HG02943 (cell line): ENCODE data around the gene LDLR.
"Not testable (repeated sequence)": the region's sequence is repeated elsewhere in the genome, so short reads cannot be mapped to it uniquely, and the experiment has no call there.

Source experiments
- ATAC-seq: cut with Tn5 transposase; IDR thresholded peaks from one replicate; pipeline ENCODE4 v1.9.1; 2021; ENCODE audit warnings: mild to moderate bottlenecking, low read depth, moderate library complexity; ENCODE audit not compliant: unreplicated experiment

The LDLR gene

DNA sequence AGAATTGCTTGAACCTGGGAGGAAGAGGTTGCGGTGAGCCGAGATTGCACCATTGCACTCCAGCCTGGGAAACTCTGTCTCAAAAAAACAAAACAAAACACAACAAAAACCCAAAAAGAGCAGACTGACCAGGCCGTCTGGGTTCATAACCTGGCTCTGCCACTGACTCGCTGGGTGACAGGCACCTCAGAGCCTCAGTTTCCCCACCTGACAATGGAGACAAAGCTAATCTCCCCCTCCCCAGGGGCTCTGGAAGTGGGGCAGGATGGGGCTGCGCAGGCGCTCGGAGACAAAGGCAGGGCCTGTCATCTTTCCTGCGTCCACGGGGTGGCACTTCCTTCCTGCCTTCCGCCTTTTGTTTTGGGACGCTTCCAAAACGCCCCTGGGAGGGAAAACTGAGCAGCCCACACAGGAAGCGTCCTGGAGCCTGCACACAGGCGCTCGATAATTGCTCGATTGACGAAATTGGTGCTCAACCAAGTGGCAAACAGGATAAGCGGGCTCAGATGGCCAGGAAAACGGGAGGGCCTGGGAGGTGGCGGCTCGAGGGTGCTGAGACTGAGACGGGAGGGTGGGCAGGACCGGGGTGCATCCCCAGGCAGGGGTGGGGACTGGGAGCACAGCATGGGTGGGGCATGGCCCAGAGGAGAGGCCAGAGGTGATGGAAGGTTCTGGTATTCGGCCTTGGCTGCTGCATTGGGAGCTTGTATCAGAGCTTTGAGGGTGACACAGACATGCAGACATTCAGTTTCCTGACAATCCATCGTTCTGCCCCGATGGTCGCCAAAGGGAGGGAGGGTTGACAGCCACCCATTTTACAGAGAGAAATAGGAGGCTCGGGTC is 48.5 kb downstream of the LDLR start:
- no peak for ATAC-seq

DNA sequence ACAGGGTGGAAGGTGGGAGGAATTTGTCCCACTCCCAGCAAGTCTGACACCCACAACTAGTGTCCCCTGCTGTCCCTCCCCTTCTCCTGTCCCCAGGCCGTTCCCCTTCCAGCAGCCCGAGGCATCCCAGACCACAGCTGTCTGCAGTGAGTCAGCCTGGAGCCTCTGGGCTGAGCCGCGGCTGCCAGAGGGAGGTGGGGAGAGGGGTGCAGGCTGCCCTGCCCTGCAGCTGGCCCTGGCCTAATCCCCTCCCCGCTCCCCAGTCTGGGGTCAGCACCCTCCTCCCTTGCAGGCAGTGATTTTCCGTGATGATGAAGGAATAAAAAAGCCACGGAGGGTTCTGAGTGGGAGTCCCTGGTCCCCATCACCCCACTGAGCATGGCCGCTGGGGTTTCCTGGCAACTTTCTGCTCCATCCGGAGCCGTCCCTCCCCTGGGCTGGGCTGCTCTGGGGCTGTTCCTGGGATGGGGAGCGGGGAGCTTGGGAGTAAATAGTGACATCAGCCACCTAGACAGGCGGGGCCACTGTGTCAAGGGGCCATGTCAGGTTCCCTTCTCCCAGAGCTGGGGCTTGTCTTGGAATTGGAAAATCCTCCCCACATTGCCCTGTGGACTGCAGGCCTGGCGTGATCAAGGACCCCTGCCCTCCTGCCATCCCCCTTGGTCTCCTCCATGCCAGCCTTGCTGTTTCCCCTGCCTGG is 49.5 kb downstream of the LDLR start:
- no peak for ATAC-seq

GRCh38 chr19:11140023-11140538 is 50.8 kb downstream of the LDLR start:
- not testable (repeated sequence) for ATAC-seq

DNA sequence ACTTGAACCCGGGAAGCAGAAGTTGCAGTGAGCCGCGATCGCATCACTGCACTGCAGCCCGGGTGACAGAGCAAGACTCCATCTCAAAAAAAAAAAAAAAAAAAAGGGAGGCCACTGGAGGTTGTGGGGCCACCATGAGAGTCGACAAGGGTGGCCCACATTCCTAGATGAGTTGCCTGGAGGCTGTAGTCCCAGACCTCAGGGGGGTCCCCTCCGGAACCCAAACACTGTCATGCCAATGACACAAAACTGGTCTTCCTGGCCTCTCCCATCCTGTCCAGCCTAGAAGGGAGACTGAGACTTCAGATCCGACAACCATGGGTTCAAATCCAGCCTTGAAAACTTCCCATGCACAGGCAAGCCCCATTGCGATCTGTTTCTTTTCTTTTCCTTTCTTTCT is 51.6 kb downstream of the LDLR start:
- ATAC-seq = no peak

DNA sequence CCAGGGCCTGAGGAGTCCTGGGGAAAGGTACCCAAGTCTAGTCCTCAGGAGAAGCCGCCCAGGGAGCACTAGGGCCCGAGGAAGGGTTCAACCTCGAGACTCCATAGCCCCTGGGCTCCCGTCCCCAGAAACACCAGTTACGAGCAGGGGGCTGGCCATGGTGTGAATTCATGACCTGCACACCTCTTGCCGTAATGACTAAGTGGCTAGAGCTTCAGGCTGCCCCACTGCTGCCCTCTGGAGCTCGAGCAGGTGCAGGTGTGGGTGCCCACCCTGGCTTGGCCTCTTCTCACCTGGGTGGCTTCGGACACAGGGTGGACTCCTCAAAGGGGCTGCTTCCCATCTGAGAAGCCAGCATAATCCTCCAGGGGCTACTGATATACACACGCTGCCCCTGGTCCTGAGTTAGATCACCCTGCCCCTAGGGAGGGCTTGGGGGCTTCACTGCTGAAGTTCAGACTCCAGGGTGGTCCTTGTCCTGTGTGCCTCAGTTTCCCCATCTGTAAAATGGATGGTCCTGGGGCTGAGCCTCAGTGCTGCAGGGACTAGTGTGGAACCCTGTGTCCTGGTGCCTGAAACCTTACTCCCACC is 52.8 kb downstream of the LDLR start:
- no peak for ATAC-seq

DNA sequence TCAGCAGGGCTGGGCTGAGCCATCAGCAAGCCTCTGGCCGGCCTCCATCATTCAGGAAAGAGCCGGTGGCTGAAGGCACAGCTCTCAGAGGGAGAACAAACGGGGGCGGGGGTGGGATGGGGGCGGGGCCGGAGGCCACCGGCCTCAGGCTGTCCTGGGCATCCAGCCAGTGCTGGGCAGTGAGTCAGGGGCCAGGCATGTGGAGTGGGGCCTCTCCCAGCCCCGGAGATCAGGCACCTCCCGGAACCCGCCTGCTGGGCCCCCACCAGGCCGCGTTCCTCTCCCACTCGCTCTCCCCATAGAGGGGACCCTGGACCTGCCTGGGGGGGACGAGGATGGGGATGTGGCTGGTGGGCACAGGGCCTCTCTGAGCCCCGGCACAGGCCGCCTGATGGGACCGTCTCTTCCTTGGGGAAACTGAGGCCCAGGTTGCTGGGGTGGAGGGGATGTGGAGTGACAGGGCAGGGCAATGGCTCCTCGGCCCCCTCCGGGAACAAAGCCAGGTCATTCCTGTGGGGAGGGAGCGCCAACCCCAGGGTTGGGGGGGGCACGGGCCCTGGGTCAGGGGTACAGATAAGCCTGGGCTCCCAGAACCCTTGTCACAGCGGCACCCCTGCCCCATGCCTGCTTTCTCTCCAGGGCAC is 53.4 kb downstream of the LDLR start:
- ATAC-seq = no peak

DNA sequence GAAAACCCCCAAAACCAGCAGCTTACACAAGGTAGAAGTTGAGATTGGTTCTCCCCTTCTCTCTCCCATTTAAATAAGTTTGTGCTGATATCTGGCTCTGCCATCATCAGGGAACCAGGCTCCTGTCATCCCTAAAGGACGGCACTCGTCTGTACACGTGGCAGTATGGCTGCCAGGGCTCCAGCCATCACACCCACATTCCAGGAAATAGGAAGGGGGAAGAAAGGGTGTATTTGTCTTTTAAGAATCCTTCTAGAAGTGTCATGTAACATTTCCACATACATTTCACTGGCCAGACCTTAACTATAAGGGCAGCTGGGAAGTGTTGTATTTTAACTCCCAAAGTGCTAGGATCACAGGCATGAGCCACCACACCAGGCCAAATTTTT is 56.3 kb downstream of the LDLR start:
- ATAC-seq = no peak

DNA sequence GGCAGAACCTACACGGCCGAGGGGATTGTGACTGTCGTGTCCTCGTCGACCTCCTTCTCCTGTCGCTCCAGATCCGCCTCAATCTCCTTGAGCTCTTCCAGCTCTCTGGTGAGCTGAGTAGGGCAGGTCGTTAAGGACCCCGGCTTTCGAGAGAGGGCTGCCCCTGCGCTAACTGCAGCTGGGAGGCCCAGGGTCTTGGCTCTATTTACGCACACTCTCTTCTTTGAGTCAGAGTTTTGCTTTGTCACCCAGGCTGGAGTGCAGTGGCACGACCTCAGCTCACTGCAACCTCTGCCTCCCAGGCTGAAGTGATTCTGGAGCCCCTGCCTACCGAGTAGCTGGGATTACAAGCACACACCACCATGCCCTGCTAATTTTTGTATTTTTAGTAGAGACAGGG is 58.7 kb downstream of the LDLR start:
- no peak for ATAC-seq

- no peak for ATAC-seq
These were observed 61.9 kb downstream of the LDLR start for GRCh38 chr19:11151181-11151580.

- no peak for ATAC-seq
These were observed 63.2 kb downstream of the LDLR start for GRCh38 chr19:11152318-11153062.

DNA sequence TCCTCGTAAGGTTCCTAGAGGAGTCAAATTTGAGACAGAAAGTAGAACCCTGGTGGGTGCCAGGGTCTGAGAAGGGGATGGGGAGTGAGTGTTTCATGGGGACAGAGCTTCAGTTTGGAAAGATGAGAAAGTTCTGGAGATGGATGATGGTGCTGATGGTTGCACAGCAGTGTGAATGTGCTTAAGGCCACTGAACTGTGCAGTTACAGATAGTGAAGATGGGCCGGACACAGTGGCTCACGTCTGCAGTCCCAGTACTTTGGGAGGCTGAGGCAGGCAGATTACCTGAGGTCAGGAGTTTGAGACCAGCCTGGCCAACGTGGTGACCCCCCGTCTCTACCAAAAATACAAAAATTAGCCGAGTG is 65.4 kb downstream of the LDLR start:
- no peak for ATAC-seq

GRCh38 chr19:11155373-11156120 is 66.3 kb downstream of the LDLR start, which contains the start of gene SPC24:
Gene SPC24 (minus strand): TSS chr19:11155782. CDS start chr19:11155776, 6 bp downstream.
- peak; percentile 95 for ATAC-seq

DNA sequence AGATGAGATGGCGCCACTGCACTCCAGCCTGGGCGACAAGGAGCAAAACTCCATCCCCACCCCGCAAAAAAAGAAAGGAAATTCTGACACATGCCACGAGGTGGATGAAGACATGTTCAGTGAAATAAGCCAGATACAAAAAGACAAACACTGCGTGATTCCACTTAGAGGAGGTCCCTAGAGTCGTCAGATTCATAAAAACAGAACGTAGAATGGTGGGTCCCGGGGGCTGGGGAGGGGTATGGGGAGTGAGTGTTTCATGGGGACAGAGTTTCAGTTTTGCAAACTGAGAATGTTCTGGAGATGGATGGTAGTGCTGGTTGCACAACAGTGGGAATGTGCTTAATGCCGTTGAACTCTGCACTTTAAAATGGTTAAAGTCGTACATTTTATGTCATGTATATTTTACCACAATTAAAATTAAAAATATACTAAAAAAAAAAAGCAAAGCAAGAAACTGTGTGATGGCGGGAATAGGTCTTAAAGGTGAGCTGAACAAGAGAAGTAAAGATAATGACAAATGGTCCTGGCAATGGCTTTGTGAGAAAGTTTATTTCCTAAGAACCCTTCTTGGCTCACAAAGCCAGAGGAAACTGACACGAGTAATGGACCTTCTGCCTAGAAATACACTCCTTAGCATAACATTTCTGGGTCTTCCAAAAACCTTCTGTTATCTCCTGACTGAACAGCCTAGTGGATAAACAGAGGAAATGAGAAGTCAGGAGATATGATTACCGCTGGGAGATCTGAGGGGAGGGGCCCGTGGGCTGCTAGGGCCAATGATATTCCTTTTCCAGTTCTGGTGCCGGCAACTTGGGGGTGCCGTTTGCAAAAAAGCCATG is 70.6 kb downstream of the LDLR start:
- no peak for ATAC-seq

DNA sequence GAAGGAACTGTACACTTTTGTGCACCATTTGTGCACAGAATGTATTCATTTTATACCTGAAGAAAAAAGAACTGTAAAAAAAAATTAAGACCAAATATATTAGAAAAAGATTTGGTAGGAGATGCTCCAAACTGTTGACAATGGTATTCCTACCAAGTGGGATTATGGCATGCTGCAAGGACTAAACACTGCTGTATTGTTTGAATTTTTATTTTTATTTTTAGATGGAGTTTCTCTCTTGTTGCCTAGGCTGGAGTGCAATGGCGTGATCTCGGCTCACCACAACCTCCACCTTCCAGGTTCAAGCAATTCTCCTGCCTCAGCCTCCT is 71.1 kb downstream of the LDLR start:
- ATAC-seq = not testable (repeated sequence)

GRCh38 chr19:11164296-11164695 is 75.0 kb downstream of the LDLR start:
- ATAC-seq = no peak

DNA sequence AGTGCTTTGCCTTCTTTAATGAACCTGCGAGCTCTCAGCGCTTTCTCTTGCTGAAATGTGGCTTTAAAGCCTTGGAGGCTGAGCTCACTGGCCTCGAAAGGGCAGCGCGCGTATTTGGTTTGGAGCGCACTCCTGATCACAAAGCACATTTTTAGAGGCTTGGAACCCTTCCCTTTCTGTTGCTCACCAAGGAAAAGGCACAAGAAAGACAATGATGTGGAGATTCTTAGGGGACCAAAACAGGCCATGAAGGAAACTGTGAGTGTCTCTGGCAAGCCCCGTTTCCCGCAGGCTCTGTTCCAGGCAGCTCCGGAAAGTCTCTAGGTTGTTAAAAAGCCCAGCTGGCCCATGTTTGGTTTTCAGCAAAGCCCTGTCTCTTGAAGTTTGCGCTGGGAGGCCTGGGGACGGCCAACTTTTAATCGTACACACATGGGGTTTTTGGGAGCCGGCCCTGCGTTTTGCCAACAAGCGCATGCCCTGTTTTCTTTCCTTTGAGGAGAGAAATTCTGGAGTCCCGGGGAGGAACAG is 75.7 kb downstream of the LDLR start:
- no peak for ATAC-seq

- no peak for ATAC-seq
These were observed 76.3 kb downstream of the LDLR start for GRCh38 chr19:11165486-11166030.
